HK-2 (cell line): ENCODE measurements around the gene MAPKAPK2.
"Not testable (repeated sequence)": the region's sequence is repeated elsewhere in the genome, so short reads cannot be mapped to it uniquely, and the experiment has no call there.

Experiments used
- DNase-seq: peaks from one replicate; pipeline ENCODE4 v3.0.0-alpha.2; 2018; ENCODE audit not compliant: unreplicated experiment

The MAPKAPK2 gene

DNA sequence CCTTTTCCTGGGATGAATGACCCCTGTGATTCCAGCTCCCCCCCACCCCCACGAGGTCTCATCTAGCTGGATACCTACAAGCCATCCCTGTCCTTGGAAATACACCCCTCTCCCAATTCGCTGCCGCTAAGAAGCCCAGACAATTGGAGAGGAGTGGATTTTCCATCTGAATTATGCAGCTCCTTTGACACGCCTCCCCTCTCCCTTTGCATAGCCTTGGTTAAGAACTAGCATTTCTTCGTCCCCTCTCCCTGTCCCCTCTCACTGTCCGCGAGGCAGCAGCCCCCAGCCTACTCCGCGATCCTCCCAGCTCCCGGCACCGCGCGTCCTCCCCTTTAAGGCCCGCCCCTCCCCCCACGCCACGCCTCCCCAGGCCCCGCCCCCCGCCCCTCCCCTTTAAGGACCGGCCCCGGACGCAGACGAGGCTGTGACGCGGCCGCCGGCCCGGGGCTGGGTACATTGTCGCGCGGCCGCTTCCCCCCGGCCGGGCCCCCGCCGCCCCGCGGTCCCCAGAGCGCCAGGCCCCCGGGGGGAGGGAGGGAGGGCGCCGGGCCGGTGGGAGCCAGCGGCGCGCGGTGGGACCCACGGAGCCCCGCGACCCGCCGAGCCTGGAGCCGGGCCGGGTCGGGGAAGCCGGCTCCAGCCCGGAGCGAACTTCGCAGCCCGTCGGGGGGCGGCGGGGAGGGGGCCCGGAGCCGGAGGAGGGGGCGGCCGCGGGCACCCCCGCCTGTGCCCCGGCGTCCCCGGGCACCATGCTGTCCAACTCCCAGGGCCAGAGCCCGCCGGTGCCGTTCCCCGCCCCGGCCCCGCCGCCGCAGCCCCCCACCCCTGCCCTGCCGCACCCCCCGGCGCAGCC, at the start of gene MAPKAPK2:
MAPKAPK2 (plus strand) TSS at position 428 of the 856 bp plus-strand sequence; CDS start at position 753, 325 bp downstream.
- DNase-seq: peak; percentile 83

DNA sequence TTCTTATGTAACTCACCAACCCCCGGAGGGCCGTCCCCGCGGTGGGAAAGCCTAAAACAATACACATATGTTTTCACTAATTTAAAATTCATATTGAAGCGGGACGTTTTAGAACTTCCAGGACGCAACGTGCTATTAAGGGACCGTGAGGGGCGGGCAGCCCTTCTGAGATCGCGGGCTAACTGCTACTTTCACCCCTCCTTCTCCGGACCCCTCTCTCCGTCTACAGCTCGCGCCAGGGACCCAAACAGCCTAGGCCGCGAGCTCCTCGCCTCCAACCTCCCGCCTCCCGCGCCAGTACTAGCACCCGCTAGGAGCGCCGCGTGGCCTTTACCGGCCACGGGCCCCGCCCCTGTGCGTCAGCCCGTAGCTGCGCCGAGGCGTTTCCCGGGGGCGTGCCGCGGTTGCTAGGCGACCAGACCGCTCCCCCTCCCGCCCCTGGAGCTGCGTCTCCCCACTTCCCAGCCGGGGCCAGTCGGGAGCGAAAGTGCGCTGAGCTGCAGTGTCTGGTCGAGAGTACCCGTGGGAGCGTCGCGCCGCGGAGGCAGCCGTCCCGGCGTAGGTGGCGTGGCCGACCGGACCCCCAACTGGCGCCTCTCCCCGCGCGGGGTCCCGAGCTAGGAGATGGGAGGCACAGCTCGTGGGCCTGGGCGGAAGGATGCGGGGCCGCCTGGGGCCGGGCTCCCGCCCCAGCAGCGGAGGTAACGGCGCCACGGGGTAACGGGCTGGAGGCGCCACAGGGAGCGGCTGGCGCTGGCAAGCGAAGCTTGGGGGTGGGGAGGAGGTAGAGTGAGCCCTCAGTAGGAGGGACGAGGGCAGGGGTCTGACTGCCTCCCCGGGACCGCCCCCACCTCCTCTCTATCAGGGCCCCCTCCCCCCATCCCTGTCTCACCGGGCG, 49.4 kb upstream of the MAPKAPK2 start, which contains the start of gene DYRK3:
DYRK3 (plus strand) TSS at position 457 of the 898 bp plus-strand sequence; CDS start at position 625, 168 bp downstream.
- peak; percentile 97 for DNase-seq

DNA sequence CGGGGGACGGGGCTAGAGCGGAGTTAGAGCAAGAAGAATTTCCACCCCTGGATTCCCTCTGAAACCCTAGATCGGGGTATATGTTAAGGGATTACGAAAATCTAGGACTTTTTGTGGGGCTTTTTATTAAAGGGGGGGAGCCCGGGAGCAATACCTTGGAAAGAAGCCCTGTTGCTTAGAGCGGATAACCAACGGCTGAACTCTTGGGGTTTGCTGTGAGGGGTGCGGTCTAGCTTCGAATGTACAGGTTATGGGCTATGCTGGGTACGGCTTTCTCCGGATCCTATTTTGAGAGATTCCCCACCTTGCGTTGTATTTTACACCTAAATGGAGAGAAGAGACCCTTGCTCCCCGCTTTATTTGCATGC, 48.7 kb upstream of the MAPKAPK2 start:
- DNase-seq: no peak

DNA sequence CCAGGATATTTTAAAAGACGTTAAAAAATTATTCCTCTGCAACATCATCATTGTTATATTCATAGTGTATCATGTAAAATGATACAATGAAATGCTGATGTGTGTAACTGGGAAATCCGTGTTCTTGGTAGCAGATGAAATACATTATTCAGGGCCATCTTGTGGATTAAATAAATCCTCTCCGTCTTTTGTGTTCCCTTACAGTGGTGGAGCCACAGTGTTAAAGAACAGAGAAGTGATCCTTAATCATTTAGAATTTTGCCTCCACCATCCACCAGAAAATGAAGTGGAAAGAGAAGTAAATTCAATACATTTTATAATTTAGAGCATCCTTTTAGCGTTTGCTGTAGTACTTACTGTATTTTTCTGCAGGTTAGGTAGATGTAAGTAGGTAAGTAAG, 48.0 kb upstream of the MAPKAPK2 start:
- DNase-seq: no peak

DNA sequence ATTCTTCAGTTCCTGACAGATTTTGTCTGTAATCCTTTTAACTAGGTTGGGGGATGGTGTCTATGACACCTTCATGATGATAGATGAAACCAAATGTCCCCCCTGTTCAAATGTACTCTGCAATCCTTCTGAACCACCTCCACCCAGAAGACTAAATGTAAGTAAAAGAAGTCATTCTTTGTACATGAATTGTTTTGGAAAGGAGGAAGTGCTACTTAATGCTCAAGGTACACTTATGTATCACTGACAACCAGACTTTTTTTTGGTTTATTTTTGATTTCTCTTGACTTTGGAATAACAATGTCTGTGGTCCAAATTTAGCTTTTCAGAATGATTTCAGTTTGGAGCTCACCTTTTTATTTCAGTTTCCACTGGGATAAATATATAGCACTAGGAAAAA, 47.1 kb upstream of the MAPKAPK2 start:
- no peak for DNase-seq

DNA sequence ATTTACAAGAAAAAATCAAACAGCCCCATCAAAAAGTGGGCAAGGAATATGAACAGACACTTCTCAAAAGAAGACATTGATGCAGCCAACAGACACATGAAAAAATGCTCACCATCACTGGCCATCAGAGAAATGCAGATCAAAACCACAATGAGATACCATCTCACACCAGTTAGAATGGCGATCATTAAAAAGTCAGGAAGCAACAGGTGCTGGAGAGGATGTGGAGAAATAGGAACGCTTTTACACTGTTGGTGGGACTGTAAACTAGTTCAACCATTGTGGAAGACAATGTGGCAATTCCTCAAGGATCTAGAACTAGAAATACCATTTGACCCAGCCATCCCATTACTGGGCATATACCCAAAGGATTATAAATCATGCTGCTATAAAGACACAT, 42.6 kb upstream of the MAPKAPK2 start:
- DNase-seq: not testable (repeated sequence)

DNA sequence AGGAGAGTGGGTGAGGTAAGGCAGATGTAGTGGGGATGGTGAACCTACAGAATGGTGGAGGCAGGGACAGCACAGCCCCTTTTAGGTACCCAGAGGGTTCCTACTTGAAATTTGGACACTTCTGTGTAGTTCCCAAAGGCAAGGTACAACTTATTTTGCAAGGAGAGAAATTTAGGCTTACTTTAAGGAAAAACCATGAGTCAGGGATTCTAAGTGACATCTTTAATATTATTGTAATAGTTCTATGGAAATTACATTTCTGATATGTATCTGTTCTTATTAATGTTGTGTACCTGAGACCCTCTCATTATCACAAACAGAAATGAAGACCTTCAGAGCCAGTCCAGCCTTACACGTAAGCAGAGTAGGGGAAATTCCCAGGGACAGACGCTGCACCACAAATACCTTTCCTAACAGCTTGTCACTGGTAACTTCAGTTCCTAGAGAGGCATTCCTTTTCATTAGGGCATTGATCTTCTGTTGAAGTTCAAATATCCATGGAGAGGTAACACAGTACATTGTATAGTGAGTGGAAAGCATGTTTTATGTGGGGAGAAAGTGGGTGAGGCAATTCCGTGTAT, 41.5 kb upstream of the MAPKAPK2 start:
- DNase-seq: no peak

DNA sequence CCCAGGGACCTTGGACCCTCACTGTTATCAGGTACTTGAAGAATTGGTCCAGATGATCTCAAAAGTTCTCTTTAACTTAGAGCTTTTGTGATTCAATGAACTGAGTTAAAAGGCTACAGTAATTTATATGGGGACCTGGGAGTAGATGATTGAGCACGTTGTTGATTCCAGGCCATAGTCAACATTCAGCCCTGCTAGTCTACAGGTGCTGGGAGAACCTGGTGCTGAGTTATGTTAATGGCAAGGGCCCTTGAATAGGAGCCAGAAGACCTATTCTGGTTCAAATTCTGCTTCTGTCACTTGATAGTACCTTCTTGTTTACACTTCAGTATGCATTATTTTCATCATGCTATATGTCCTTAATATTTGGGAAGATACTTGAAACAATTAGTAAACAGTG, 38.2 kb upstream of the MAPKAPK2 start:
- no peak for DNase-seq

DNA sequence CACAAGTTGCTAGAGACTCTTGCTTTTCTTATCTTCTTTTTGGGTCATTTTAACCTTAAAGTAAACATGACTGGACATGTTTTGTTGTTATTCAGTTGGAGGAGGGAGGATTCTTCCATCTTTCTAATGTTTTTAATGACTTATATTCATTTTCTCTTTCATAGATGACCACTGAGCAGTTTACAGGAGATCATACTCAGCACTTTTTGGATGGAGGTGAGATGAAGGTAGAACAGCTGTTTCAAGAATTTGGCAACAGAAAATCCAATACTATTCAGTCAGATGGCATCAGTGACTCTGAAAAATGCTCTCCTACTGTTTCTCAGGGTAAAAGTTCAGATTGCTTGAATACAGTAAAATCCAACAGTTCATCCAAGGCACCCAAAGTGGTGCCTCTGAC, 37.5 kb upstream of the MAPKAPK2 start:
- DNase-seq: no peak

DNA sequence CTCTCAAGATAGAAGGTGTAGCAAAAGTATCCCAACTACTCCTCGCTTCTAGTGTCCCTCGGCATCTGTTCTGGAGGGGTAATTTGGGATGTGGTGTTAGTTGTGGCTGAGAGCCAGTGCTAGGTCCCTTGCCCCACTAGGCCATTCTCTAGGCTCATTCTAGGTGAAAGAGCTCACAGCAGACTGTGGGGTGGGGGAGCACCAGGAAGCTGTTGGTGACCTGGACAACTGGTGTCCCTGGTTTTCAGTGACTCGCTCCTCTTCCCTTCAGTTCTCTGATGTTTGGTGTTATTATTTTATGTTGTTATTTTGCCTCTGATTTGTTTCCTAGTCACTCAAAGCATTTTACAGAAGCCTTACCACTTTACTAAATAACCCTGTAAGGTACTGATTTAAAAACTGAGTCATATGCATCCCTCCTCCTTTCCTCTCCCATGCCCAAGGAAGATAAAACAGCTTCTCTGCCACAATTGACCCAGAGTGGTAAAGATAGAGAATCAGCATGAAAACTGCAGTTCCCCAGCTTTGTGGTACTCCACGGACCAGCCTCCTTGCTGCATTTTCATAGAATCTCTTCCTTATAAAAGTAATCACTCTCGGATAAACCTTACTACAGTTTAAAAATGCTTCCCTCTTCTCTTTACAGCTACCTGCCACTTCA, 35.3 kb upstream of the MAPKAPK2 start:
- no peak for DNase-seq

DNA sequence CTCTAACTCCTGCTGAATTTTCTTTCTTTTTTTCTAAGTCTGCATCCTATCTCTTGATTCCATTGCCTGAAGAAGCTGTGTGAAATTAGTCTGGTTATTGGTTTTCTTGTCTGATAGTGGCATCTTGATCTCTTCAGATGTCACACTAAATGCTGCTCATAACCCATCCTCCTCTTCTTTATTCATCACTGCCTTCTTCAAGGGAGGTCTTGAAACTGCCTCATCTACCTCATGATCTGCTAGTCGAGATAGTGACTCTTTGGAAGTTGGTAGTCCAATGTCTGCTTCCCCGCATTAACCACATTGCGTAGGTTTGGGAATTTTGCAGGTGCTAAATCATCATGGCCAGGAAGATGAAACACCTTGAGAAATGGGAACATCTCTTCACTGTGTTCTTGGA, 33.7 kb upstream of the MAPKAPK2 start:
- DNase-seq: no peak

DNA sequence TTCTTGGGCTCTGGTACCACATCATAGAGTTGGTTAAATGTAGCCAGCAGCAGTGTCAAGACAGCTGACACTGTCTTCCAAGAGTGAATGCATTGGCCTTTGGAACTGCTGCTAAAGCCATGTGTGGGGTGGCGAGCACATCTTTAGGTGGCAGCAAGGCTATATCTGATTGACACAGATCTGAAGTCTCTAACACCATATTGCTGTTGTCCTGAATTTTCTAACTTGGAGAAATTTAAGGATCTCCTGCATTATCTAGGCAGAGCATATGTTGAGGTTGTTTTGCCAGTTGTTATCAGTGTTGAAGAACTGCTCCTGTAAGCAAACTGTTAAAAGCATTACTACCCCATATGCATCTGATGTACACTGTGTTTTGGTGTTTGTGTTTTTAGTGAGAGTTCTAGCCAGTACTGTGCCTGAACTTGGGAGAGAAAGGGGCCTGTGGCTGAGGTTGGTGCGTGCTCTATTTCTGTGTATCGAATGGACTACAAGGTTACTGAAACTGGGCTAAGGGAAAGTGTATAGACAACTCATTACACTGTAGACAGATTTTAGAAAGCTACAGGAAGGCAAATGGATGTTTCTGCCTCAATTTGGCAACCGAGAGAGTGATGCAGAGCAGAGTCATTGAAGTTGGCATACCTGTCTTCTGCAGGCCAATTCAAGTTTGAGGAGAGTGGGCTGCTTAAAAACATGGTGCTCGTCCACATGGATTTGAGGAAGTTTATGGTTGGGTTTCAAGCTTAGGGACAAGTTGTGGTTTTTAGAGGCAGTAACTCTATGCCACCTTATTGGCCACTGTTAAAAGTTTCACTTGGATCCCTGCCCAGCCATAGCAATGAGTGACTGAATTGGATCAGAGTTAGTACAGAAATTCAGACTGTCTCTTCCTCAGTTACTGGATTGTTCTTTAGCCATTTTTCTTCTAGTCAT, 32.5 kb upstream of the MAPKAPK2 start:
- DNase-seq: no peak

DNA sequence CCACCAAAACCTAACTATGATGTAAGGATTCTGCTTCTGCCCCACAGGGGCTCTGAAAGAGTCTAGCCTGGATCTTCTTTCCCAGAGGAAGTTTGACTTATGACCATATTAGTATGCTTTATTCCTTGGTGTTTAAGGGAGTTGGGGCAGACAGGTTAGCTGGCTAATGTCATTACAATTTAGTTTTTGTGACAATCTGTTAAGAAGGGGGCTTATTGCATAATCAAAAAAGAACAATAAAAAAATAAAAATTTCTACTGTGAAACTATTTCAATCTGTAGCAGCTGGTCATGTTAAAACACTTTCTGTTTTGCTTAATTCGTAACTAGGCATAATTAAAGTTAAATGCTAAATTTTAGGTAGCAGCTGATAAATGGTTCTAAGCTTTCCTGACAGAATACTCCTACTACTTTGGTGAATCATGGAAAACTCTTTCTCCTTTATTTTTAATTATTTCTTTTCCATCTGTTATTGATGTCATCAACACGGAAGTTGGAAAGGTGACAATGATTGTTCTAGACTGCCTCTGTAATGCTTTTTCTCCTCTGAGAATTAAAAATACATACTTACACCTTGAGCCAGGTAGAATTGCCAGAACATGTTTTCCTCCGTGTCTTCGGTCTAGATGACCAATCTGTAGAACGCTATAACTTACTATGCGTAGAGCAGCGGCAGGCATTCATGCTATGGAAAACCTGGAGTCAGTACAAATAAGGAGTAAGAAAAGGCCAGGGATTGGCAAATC, 30.8 kb upstream of the MAPKAPK2 start:
- DNase-seq: no peak

DNA sequence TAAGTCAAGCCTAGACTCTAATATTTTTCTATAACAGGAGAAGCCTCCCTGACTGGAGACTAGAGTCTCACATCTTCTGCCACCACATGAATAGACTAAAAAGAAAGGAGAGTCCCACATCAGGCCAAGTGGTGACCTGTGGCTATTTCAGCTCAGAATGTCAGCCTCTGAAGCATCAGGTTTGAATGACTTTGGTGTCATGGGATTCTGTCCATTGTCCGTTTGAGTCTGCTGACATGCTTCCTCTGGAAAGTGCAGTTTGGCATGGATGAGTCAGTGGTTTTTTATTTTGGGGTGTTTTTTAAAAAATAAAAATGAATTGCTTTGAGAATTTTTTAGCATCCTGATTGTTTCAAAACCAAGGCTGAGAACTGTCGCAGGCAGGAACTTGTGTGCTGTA, 29.9 kb upstream of the MAPKAPK2 start:
- no peak for DNase-seq

DNA sequence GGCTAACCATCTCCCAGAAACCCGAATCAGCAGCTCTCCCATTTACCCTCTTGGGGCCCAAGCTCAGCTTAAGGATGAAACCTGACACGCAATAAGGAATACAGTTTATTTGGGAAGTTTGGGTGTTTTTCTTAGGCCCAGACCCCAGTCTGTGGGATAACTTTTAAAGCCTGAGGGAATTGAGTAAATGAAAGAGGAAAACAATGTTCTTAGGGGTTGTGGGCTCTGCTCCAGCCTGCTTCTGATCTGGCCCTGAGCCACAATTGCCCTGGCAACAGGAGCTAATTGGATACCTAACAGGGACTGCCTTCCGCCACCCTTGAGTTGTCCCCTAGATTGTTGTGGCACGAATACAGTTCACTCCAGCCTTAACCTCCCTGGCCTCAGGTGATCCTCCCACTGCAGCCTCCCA, 29.2 kb upstream of the MAPKAPK2 start:
- no peak for DNase-seq

DNA sequence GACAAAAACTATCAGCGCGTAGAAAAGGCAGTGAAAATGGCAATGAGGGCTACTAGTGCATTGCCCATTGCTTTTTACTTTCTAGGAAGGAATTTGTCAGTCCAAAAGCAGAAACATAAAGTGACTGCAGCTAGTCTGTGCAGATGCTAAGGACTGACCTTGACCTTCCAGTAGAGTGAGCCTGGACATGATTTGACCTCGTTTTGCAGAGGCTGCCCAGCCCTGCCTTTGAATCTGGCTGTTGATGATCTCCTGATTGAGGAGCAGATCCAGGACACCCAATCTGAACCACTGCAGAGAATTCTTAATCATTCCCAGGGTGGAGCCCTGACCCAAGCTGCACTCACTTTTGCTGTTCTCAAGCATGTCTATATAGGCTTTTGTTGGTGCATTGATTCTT, 27.8 kb upstream of the MAPKAPK2 start:
- no peak for DNase-seq

DNA sequence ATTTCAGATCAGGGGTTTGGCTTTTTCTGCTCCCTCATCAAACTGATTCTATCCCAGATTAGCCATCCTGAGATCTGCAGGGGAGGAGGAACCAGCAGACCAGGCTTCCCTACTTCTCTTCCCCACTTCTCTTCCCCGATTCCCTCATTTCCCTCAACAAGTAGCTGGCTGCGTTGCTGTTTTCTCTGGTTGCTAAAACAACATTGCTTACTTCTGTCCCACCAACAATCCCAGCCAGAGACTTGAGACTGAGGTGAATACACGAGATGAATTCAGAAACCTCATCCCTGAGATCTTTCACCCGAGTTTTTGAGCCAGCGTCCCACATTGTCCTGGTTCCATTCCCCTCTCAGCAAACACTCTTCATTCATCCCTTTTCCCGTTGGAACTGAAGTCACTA, 27.0 kb upstream of the MAPKAPK2 start:
- DNase-seq: no peak

DNA sequence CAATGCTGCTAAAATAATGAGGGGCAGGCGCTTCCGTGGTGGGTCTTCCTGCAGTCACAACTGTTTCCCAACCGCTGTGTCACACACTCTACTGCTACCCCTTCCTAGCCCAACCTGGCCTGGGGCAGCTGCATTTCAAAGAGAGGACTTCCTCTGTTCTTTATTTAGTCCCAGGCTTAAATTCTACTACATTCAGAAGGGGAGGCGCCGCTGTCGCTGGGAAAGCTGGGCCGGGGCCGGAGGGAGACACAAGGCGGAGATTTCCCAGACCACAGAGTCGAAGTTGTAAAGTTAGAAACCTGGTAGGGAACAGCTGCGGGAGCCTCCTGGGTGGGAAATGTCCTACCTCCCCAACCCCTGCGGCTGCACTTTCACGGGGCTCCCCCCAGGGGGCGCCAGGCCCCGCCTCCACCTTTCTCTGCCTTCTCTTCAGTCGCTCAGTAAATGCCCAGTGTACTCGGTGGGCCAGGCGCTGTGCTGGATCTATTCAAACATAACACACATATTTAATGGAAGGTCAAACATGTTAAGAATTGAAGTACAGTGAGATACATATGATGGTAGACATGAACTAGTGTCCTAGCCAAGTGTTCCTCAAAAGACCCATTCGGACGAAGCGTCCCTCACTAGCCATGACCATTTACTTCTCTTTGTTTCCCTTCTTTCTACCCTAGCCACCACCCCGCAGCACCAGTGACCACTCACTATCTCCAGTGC, 26.3 kb upstream of the MAPKAPK2 start:
- DNase-seq: no peak

DNA sequence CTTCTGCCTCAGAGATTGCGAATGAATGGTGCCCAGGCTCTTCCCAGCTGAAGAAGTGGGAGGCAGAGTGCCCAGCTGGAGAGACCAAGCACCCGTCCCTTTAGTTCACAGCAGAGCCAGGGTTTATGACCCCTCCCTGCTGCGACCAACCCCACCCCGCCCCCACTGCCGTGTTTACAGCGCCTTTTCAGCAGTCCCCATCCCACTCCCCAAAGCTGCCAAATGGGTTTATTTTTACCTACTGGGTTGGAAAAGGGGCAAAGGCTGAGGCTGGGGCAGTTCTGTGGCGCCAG, 25.8 kb upstream of the MAPKAPK2 start:
- no peak for DNase-seq

DNA sequence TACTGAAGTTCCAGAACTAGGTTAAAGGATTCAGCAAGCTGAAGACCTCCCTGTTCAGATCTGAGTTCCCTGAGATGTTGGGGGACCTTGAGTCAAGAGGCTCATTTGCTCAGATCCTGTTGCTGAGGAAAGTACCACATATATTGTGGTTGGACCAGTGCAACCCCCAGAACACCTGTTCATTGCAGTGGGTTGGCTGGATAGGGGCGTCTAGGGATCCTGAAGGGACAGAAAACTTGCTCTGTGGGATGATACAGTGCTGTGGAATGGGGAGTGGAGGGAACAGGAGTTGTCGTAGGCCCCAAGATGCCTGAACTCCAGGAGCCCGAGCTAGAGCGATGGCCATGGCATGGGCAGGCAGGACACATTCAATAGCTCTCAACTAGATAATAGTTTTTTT, 24.6 kb upstream of the MAPKAPK2 start:
- no peak for DNase-seq
